Activated CD4-positive, alpha-beta T cell treated with anti-CD3 and anti-CD28 coated beads, Interleukin-2, amount 10 ng/mL, durations not matched to agents 7 days and 5 days (primary cell): ENCODE data around the gene ALG6. TPM values are rescaled to one million over a fixed set of nuclear protein-coding genes. Genes with fewer than 3 reads are reported as not detected.

Source experiments
- CTCF ChIA-PET: fragments of 350-600 bp; sonication (Branson Sonifier 250); formaldehyde crosslinking; loops from one replicate; lab custom pipeline; 2021; ENCODE audit warnings: antibody characterized with exemption; lab: Charles Lee
- POLR2A ChIA-PET: fragments of 350-600 bp; sonication (Branson Sonifier 250); formaldehyde crosslinking; loops from one replicate; lab custom pipeline; 2021; ENCODE audit warnings: antibody characterized with exemption; lab: Charles Lee
- DNase-seq: peaks from one replicate; pipeline ENCODE4 v3.0.0-alpha.2; 2020
- H3K27ac Mint-ChIP-seq: one replicate; pipeline ENCODE4 v1.8.0; 2021; ENCODE audit warnings: mild to moderate bottlenecking, moderate library complexity, mixed read lengths
- H3K27me3 Mint-ChIP-seq: one replicate; pipeline ENCODE4 v1.8.0; 2021; ENCODE audit warnings: mixed read lengths
- H3K36me3 Mint-ChIP-seq: one replicate; pipeline ENCODE4 v1.8.0; 2021; ENCODE audit warnings: low read depth, mixed read lengths
- H3K4me1 Mint-ChIP-seq: one replicate; pipeline ENCODE4 v1.8.0; 2021; ENCODE audit warnings: mixed read lengths
- H3K4me3 Mint-ChIP-seq: one replicate; pipeline ENCODE4 v1.8.0; 2021; ENCODE audit warnings: mild to moderate bottlenecking, moderate library complexity, mixed read lengths
- H3K9me3 Mint-ChIP-seq: one replicate; pipeline ENCODE4 v1.8.0; 2021; ENCODE audit warnings: mixed read lengths
- microRNA-seq: library from miRNA; unstranded; fragments of <30 nt; microRNA quantifications from one replicate; pipeline ENCODE4 v1.2.0, GENCODE V29; 2021; ENCODE audit warnings: borderline microRNAs expressed, borderline replicate concordance
- total RNA-seq, 2 experiments: library from RNA; stranded (reverse); gene quantifications; one replicate each; pipeline ENCODE4 v1.2.3, GENCODE V29; 2021

ALG6 gene
- total RNA-seq, 2 experiments from 2014 or later, result 26.9 to 28.9 TPM

GRCh38 chr1:63487336-63488065 is 120.1 kb downstream of the ALG6 start:
- Mint-ChIP-seq H3K4me1 (no peaks in the 10 kb centered on the region), H3K27me3 (no peaks in the 10 kb centered on the region), H3K4me3 (no peak overlapping the region), H3K27ac (no peak overlapping the region), H3K36me3 (peaks cover 2% of the 10 kb centered on the region), H3K9me3 (no peaks in the 10 kb centered on the region)
- POLR2A ChIA-PET, result no interaction called here
- no peak for DNase-seq
- CTCF ChIA-PET, result no interaction called here

Small RNAs within 50 kb of the gene (microRNA-seq; reads per million reads assigned to microRNA genes)
- not detected for gene MIR6068

Other genes with a start within 250 kb of the ALG6 start
- not detected for gene FOXD3, start 45.1 kb upstream of the ALG6 start, total RNA-seq
- gene ITGB3BP, start 155.6 kb downstream of the ALG6 start, total RNA-seq, result 10 to 100 TPM; 58.7 to 70.3 TPM
- gene EFCAB7, start 155.9 kb downstream of the ALG6 start, total RNA-seq, result 1 to 10 TPM; 9.6 to 9.7 TPM
- 10 to 100 TPM; 37.0 to 38.7 TPM for gene PGM1, start 225.8 kb downstream of the ALG6 start, total RNA-seq